Peyer's patch (tissue), 4 donors: ENCODE results near the gene ZNF343. TPM values are rescaled to one million over a fixed set of nuclear protein-coding genes. Genes with fewer than 3 reads are reported as not detected.

Experiments
- DNase-seq, 3 donors: peaks; one replicate each; pipeline ENCODE4 v3.0.0-alpha.2; 2017 to 2019
- H3K27ac ChIP-seq, 4 donors: fragments of 200-600 bp; sonication (generic); one replicate each; pipeline ENCODE4 v1.5.1; 2016 to 2019
- H3K27me3 ChIP-seq, 2 donors: fragments of 200-600 bp; sonication (generic); one replicate each; pipeline ENCODE4 v1.5.1; 2019
- H3K36me3 ChIP-seq, 3 donors: fragments of 200-600 bp; sonication (generic); one replicate each; pipeline ENCODE4 v1.5.1; 2016 to 2019
- H3K4me1 ChIP-seq, 4 donors: fragments of 200-600 bp; sonication (generic); one replicate each; pipeline ENCODE4 v1.5.1; 2016 to 2019
- H3K4me3 ChIP-seq, 4 donors: fragments of 200-600 bp; sonication (generic); 1 replicate in 3 of 4; 2 replicates in 1 of 4; pipeline ENCODE4 v1.5.1; 2016 to 2019; ENCODE audit warnings: mild to moderate bottlenecking in 1 of 4
- H3K9me3 ChIP-seq, 4 donors: fragments of 200-600 bp; sonication (generic); one replicate each; pipeline ENCODE4 v1.5.1; 2016 to 2019; ENCODE audit warnings: mild to moderate bottlenecking in 1 of 4
- CTCF ChIP-seq, 6 experiments: fragments of 450-650 bp in 4 of 6; fragments of 200-600 bp in 2 of 6; sonication (generic) in 1 of 6; IDR thresholded peaks; one replicate each; pipeline ENCODE4 v1.5.1; 2017 to 2019; ENCODE audit warnings: antibody characterized with exemption in 6 of 6, mild to moderate bottlenecking in 3 of 6, moderate library complexity in 1 of 6
- POLR2A ChIP-seq, 2 donors: fragments of 450-650 bp; IDR thresholded peaks; one replicate each; pipeline ENCODE4 v1.5.1; 2017; ENCODE audit warnings: antibody characterized with exemption in 2 of 2, mild to moderate bottlenecking in 2 of 2, moderate library complexity in 2 of 2
- total RNA-seq, 4 donors: library from RNA; depleted of rRNA; stranded (reverse); fragments of >200 nt; gene quantifications; one replicate each; pipeline ENCODE4 v1.1.0, GENCODE V29; 2016

ZNF343 gene
- total RNA-seq, 4 donors from 2014 or later, result 6.3 to 13.3 (median 8.7) TPM

DNA sequence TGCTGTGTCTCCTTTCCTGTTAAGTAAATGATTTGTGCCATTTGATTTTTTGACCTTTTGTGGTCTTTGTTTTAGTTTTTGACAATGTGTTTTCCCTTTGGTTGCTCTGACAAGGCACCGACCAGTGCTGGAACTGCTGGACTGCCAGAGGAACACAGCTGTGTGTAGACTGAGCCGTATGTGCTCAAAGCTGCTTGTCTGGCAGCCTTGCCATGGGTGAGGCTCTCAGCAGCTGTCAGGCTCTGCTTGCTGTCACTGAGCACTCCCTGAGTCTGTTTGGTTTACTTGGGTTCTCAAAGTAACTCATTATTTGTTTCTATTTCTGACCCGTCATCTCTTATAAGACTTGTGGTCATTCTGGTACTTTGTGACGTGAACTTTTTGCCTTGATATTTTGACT, 23.1 kb downstream of the ZNF343 start:
- DNase-seq, result no peak
- Histone ChIP-seq H3K4me1 (no peaks in the 10 kb centered on the region), H3K27ac (no peak overlapping the region), H3K36me3 (peaks cover 0 to 78% (median 0%) of the 10 kb centered on the region in 3 donors), H3K4me3 (no peak overlapping the region), H3K9me3 (no peaks in the 10 kb centered on the region), H3K27me3 (no peaks in the 10 kb centered on the region)
- TF ChIP-seq POLR2A (IDR thresholded peaks at IDR 0.05) (no peak), CTCF (IDR thresholded peaks at IDR 0.05) (no peak)

DNA sequence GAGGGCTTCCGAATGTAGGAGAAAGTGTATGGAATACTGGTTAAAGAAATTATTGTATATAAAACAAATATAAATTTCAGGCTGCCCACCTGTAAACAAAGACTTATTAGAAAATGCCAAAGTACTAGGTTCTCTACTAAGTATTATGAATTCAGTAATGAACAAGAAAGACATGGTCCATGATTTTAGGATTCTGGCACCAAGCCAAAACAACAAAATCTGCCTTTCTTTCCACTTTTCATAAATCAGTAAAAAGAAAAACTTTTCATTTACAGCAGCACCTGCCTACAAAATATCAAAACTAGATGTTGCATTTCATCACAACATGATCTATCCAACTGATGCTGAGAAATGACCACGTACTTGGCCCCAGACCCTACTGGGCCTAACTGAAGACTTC, 23.6 kb downstream of the ZNF343 start:
- TF ChIP-seq POLR2A (IDR thresholded peaks at IDR 0.05) (no peak), CTCF (IDR thresholded peaks at IDR 0.05) (no peak)
- Histone ChIP-seq H3K27me3 (no peaks in the 10 kb centered on the region), H3K27ac (no peak overlapping the region), H3K4me1 (no peaks in the 10 kb centered on the region), H3K36me3 (peaks cover 0 to 82% (median 0%) of the 10 kb centered on the region in 3 donors), H3K9me3 (no peaks in the 10 kb centered on the region), H3K4me3 (no peak overlapping the region)
- DNase-seq, result no peak

GRCh38 chr20:2483504-2483903, 25.2 kb downstream of the ZNF343 start:
- H3K27ac ChIP-seq, result no peak overlapping the region
- peaks cover 0 to 72% (median 0%) of the 10 kb centered on the region in 3 donors for H3K36me3 ChIP-seq
- no peak for TF ChIP-seq CTCF (IDR thresholded peaks at IDR 0.05)
- TF ChIP-seq POLR2A (IDR thresholded peaks at IDR 0.05), result no peak
- H3K4me1 ChIP-seq, result no peaks in the 10 kb centered on the region
- H3K9me3 ChIP-seq, result no peaks in the 10 kb centered on the region
- no peak overlapping the region for H3K4me3 ChIP-seq
- no peaks in the 10 kb centered on the region for H3K27me3 ChIP-seq
- DNase-seq, result no peak

DNA sequence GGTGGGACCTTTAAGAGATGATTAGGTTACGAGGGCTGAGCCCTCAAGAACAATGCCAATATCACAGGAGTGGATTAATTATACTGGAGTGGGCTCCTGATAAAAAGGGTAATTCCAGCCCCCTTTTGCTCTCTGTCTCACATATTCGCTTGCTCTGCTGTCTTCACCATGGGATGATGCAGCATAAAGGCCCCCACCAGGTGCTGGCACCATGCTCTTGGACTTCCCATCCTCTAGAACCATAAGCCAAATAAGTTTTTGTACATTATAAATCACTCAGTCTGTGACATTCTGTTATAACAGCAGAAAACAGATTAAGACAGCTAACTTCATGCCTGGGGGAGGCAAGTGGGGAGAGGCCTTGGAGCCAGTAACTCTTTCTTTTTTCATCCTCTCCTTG, 28.3 kb downstream of the ZNF343 start:
- no peaks in the 10 kb centered on the region for H3K4me1 ChIP-seq
- no peak for DNase-seq
- H3K27me3 ChIP-seq, result no peaks in the 10 kb centered on the region
- TF ChIP-seq CTCF (IDR thresholded peaks at IDR 0.05) (no peak), POLR2A (IDR thresholded peaks at IDR 0.05) (no peak)
- H3K27ac ChIP-seq, result no peak overlapping the region
- peaks cover 0 to 44% (median 0%) of the 10 kb centered on the region in 3 donors for H3K36me3 ChIP-seq
- no peak overlapping the region for H3K4me3 ChIP-seq
- H3K9me3 ChIP-seq, result no peaks in the 10 kb centered on the region

DNA sequence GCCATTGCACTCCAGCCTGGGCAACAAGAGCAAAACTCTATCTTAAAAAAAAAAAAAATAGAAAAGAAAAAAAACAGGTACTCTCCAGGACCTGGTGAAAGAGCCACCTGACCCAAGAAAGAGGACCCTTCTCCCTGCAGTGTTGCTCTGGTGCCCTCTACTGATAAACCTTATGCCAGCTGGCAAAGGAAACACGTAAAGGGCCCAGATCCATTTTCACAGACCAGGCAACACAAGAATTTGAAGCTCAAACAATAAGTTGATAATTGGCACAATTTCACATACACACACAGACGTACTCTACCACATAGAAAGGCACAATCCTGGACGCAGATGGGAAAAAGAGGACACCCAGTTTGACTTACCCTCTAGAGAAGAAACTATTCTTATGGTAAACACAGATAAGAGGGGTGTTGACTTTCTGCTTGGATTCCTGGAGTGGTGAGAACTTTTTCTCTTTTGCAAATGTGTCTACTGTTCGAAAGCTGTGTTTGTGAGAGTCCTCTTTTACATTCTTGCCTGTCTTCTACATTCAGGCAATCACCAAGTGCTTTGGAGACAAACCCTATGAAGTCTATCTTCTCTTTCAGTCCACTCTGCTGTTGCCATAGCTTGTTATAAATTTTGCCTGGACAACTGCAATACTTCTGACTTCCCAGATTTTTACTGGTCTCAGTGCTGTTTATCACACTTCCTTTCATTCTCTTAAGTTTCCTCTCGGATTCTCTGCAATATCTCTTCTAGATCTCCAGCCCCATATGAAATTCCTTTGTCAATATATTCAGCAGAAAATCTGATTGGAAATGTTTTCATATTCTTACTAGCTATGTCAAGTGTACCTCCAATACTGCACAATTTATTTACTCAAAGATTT, 31.7 kb downstream of the ZNF343 start:
- Histone ChIP-seq H3K4me3 (no peak overlapping the region), H3K9me3 (no peaks in the 10 kb centered on the region), H3K27me3 (no peaks in the 10 kb centered on the region), H3K27ac (no peak overlapping the region), H3K4me1 (no peaks in the 10 kb centered on the region), H3K36me3 (peaks cover 0 to 11% (median 0%) of the 10 kb centered on the region in 3 donors)
- no peak for TF ChIP-seq POLR2A (IDR thresholded peaks at IDR 0.05)
- TF ChIP-seq CTCF (IDR thresholded peaks at IDR 0.05), result no peak
- DNase-seq, result no peak
